ENCODE results near the gene CCNG2.

DNA sequence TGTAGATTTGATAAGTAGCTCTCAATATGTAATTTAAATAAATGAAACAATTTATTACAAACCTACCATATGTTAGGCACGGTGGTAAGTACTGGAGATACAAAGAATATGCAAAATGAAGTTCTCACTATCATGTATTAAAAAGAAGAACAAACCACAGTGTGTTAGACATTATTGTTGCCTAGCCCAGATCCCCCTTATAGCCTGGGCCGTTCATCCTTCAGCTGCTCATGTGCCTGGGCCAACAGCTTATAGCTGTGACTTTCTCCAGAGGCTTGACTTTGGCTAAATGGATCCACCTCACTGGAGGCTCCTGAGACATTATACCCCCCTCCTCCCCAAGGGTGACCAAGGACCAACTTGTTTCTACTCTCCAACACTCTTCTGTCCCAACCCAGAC lies 29.8 kb upstream of the CCNG2 start:
- TF ChIP-seq, protein P1, sequence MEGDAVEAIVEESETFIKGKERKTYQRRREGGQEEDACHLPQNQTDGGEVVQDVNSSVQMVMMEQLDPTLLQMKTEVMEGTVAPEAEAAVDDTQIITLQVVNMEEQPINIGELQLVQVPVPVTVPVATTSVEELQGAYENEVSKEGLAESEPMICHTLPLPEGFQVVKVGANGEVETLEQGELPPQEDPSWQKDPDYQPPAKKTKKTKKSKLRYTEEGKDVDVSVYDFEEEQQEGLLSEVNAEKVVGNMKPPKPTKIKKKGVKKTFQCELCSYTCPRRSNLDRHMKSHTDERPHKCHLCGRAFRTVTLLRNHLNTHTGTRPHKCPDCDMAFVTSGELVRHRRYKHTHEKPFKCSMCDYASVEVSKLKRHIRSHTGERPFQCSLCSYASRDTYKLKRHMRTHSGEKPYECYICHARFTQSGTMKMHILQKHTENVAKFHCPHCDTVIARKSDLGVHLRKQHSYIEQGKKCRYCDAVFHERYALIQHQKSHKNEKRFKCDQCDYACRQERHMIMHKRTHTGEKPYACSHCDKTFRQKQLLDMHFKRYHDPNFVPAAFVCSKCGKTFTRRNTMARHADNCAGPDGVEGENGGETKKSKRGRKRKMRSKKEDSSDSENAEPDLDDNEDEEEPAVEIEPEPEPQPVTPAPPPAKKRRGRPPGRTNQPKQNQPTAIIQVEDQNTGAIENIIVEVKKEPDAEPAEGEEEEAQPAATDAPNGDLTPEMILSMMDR (IDR thresholded peaks at IDR 0.05): no peak
- no peak for TF ChIP-seq POLR2A (IDR thresholded peaks at IDR 0.05)
